ENCODE measurements around the gene FAM20C. TPM values are rescaled to one million over a fixed set of nuclear protein-coding genes. Genes with fewer than 3 reads are reported as not detected.
A peak's percentile ranks its signal among the peaks of the same experiment; 100 is the strongest.

The FAM20C gene
- total RNA-seq, 3 donors from 2014 or later: 20.7 to 47.7 (median 26.5) TPM

- H3K4me3 ChIP-seq: no peak overlapping the region
- no peak for DNase-seq
- H3K4me1 ChIP-seq (ENCODE audit: low read depth): no peaks in the 10 kb centered on the region
- no peaks in the 10 kb centered on the region for H3K36me3 ChIP-seq (ENCODE audit: low read depth)
- H3K9me3 ChIP-seq: no peaks in the 10 kb centered on the region
- intact Hi-C loops (cut with DNase I, micrococcal nuclease): no loop called here
- no peak for TF ChIP-seq CTCF (IDR thresholded peaks at IDR 0.05)
- ATAC-seq: peak; percentile 32
These were observed 17.5 kb downstream of the FAM20C start for GRCh38 chr7:209906-210305.

DNA sequence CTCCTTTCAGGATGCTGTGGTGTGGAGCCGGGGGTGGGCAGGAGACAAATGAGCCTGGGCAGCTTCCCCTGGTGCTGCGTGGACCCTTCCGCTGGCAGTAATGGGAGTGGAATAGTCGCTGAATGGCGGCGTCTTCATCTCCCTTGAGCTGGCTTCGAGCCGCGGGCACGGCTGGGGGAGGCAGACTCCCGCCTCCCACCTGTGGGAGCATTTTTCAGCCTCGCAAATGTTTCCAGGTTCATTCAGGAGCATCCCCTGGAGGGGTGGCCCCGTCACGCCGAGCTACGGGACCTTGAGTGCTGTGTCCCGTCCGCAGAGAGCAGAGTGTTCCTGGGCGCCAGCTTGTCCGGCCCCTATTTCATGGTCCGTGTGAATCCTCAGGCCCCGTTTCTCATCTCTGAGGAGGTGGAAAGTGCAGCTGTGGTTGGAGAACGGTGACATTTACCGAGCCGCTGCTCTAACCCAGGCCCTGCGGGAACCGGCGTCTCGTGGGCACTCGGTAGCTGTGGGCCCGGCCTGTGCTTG is 18.1 kb downstream of the FAM20C start:
- intact Hi-C loops (cut with DNase I, micrococcal nuclease): no loop called here
- ATAC-seq (no peak), DNase-seq (no peak)
- TF ChIP-seq CTCF (IDR thresholded peaks at IDR 0.05): no peak
- Histone ChIP-seq H3K36me3 (ENCODE audit: low read depth) (no peaks in the 10 kb centered on the region), H3K4me3 (no peak overlapping the region), H3K4me1 (ENCODE audit: low read depth) (no peaks in the 10 kb centered on the region), H3K9me3 (no peaks in the 10 kb centered on the region)

DNA sequence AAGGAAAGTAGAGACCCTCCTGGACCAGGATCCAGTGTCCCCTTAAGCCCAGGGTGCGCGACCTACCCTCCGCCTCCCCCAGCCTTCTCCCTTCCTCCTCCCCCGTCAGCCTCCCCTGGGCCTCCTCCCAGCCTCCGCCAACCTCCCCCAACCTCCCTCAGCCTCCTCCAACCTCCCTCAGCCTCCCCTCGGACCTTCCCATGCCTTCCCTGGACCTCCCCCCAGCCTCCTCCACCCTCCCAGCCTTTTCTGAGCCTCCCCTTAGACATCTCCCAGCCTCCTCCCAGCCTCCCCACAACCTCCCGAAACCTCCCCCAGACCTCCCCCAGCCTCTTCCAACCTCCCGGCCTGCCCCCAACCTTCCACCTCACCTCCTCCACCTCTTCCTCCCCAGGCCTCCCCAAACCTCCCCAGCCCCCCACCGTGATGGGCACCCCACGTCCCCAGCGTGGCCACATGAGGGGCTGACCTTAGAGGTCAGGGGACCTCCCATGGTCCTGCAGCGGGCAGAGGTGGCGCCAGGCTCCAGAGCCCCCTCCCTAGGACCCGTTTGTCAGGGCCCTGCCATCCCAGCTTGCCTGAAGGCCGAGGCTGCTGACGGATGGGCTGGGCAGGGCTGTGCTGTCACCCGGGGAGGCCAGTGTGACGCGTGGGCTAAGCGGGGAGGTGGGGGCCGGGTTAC is 18.8 kb downstream of the FAM20C start:
- no peak overlapping the region for H3K4me3 ChIP-seq
- no peaks in the 10 kb centered on the region for H3K36me3 ChIP-seq (ENCODE audit: low read depth)
- intact Hi-C loops (cut with DNase I, micrococcal nuclease): no loop called here
- H3K4me1 ChIP-seq (ENCODE audit: low read depth): no peaks in the 10 kb centered on the region
- DNase-seq: no peak
- H3K9me3 ChIP-seq: no peaks in the 10 kb centered on the region
- no peak for ATAC-seq
- TF ChIP-seq CTCF (IDR thresholded peaks at IDR 0.05): no peak

DNA sequence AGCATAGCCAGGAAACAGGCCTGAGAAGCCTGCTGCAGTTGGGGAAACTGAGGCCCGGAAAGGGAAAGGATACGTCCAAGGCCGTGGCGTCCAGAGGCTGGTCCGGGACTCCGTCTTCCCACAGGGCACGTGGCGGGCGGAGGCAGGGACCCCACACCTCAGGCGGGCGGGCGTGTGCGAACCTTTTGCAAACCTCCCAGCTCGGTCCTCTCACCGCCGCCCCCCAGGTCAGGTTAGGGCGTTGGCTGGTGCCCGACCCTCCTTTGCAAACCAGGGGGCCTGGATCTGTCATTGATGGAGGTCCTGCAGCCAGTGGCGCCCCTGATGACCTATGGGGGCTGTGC is 19.3 kb downstream of the FAM20C start:
- no peak overlapping the region for H3K4me3 ChIP-seq
- no peak for DNase-seq
- intact Hi-C loops (cut with DNase I, micrococcal nuclease): no loop called here
- no peak for TF ChIP-seq CTCF (IDR thresholded peaks at IDR 0.05)
- ATAC-seq: no peak
- H3K36me3 ChIP-seq (ENCODE audit: low read depth): no peaks in the 10 kb centered on the region
- no peaks in the 10 kb centered on the region for H3K9me3 ChIP-seq
- H3K4me1 ChIP-seq (ENCODE audit: low read depth): no peaks in the 10 kb centered on the region

DNA sequence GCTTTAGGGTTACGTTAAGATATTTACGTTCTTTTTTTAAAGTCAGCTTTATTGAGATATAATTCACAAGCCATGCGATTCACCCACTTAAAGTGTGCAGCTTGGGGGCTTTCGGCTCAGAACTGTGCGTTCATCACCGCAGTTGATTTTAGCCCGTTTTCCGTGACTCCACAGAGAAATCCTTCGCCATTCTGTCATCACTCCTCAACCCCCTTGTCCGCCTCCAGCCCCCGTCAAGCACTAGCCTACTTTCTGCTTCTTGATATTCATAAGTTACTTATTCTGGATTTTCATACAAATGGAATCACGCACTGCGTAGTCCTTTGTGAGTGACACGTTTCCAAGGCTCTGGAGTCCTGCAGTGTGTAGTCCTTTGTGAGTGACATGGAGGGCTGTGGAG is 20.4 kb downstream of the FAM20C start:
- H3K4me3 ChIP-seq: no peak overlapping the region
- no peak for DNase-seq
- no peaks in the 10 kb centered on the region for H3K9me3 ChIP-seq
- no peaks in the 10 kb centered on the region for H3K4me1 ChIP-seq (ENCODE audit: low read depth)
- H3K36me3 ChIP-seq (ENCODE audit: low read depth): no peaks in the 10 kb centered on the region
- no peak for TF ChIP-seq CTCF (IDR thresholded peaks at IDR 0.05)
- no peak for ATAC-seq
- intact Hi-C loops (cut with DNase I, micrococcal nuclease): no loop called here
